ENCODE results near the gene TMEM151B. TPM values are rescaled to one million over a fixed set of nuclear protein-coding genes. Genes with fewer than 3 reads are reported as not detected.
"Not testable (repeated sequence)": the region's sequence is repeated elsewhere in the genome, so short reads cannot be mapped to it uniquely, and the experiment has no call there.

TMEM151B gene
- total RNA-seq, 4 donors from 2014 or later: 0.10 to 0.15 TPM; not detected in 2

GRCh38 chr6:44339301-44339700, 69.1 kb downstream of the TMEM151B start:
- 72% methylated on average over 5 of the region's 5 CpGs for WGBS
- no peak for DNase-seq (ENCODE audit: low spot score in 2 of 2)
- TF ChIP-seq POLR2AphosphoS5 (IDR thresholded peaks at IDR 0.05): no peak
- no peak for TF ChIP-seq POLR2A (IDR thresholded peaks at IDR 0.05)
- TF ChIP-seq EP300 (IDR thresholded peaks at IDR 0.05): no peak
- TF ChIP-seq, protein P1, sequence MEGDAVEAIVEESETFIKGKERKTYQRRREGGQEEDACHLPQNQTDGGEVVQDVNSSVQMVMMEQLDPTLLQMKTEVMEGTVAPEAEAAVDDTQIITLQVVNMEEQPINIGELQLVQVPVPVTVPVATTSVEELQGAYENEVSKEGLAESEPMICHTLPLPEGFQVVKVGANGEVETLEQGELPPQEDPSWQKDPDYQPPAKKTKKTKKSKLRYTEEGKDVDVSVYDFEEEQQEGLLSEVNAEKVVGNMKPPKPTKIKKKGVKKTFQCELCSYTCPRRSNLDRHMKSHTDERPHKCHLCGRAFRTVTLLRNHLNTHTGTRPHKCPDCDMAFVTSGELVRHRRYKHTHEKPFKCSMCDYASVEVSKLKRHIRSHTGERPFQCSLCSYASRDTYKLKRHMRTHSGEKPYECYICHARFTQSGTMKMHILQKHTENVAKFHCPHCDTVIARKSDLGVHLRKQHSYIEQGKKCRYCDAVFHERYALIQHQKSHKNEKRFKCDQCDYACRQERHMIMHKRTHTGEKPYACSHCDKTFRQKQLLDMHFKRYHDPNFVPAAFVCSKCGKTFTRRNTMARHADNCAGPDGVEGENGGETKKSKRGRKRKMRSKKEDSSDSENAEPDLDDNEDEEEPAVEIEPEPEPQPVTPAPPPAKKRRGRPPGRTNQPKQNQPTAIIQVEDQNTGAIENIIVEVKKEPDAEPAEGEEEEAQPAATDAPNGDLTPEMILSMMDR (IDR thresholded peaks at IDR 0.05): no peak
- peaks cover 13% of the 10 kb centered on the region for H3K4me1 ChIP-seq
- no peaks in the 10 kb centered on the region for H3K9me3 ChIP-seq
- no peak overlapping the region for H3K27ac ChIP-seq
- no peaks in the 10 kb centered on the region for H3K36me3 ChIP-seq
- no peak overlapping the region for H3K4me3 ChIP-seq
- H3K27me3 ChIP-seq: peaks cover 17% of the 10 kb centered on the region

DNA sequence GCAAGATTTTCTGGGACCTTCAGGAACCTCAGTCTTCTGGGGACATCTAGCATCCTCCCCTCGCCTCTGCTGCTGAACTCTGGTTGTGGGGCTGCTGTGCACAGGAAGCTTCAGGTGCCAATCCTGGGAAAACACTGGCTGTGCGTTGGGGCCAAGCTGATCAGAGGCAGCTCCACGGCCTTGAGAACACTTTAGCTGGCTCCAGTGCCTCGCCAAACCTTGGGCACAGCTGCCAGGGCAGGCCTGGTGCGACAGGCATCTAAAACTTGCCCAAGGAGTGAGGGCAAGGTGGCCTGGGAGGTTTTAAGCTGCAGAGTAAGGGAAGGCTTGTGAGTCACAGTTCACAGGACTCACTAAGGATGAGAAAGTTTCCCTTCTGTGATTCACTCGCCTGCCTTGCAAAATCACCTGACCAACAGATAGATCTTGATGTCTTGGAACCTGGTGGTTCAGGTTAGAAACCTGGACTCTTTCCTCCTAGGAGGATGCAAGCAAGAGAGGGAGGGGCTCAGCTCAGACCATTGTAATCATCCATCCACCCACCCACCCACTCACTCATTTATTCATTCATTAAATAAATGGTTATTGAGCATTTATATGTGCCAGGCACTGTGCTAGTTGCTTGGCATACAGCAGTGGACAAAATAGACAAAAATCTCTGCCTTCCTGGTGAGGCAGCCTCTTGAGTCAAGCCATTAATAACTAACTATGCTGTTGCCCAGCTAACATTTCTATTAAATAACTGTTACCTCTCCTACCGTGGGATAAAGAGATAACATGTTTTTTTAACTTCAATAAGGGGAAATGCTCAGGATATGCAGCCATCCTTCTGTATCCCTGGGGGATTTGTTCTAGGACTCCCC, 69.7 kb downstream of the TMEM151B start:
- 84% methylated on average over 7 of the region's 7 CpGs for WGBS
- Histone ChIP-seq H3K9me3 (no peaks in the 10 kb centered on the region), H3K4me1 (peaks cover 13% of the 10 kb centered on the region), H3K27me3 (peaks cover 17% of the 10 kb centered on the region), H3K27ac (no peak overlapping the region), H3K36me3 (no peaks in the 10 kb centered on the region), H3K4me3 (no peak overlapping the region)
- TF ChIP-seq POLR2A (IDR thresholded peaks at IDR 0.05) (no peak), POLR2AphosphoS5 (IDR thresholded peaks at IDR 0.05) (no peak), EP300 (IDR thresholded peaks at IDR 0.05) (no peak)
- TF ChIP-seq, protein P1 (IDR thresholded peaks at IDR 0.05): no peak
- DNase-seq (ENCODE audit: low spot score in 2 of 2): no peak

- WGBS: 75% methylated on average over 8 of the region's 8 CpGs
- H3K36me3 ChIP-seq: no peaks in the 10 kb centered on the region
- H3K4me3 ChIP-seq: no peak overlapping the region
- H3K4me1 ChIP-seq: peaks cover 13% of the 10 kb centered on the region
- no peak for DNase-seq (ENCODE audit: low spot score in 2 of 2)
- TF ChIP-seq POLR2AphosphoS5 (IDR thresholded peaks at IDR 0.05) (no peak), POLR2A (IDR thresholded peaks at IDR 0.05) (no peak), EP300 (IDR thresholded peaks at IDR 0.05) (no peak)
- H3K27me3 ChIP-seq: peaks cover 21% of the 10 kb centered on the region
- no peak overlapping the region for H3K27ac ChIP-seq
- H3K9me3 ChIP-seq: no peaks in the 10 kb centered on the region
Measured at GRCh38 chr6:44341095-44341890, 71.0 kb downstream of the TMEM151B start.

DNA sequence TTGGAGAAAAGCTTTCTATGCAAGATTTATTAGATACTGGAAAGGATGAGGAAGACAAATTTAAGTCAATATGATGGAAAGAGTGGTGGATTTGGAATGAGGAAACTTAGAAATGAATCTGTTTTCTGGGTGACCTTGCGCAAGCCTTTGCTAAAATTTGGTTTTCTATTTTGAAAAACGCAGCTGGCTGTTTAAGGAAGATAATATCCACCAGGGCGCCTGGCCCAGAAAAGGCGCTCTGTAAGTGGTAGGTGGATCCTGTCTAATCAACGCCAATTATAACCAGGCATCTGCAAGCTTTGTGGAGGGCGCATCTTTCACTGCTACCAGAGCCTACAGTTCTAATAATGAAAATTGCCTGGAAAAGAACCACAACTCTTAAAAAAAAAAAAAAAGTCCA, 71.8 kb downstream of the TMEM151B start:
- WGBS: 23% methylated on average over 6 of the region's 6 CpGs
- no peak overlapping the region for H3K27ac ChIP-seq

GRCh38 chr6:44342489-44342888, 72.2 kb downstream of the TMEM151B start, which contains the start of gene SPATS1:
Gene SPATS1 (plus strand): TSS chr6:44342650. CDS start chr6:44343096, 446 bp downstream.
- DNase-seq (ENCODE audit: low spot score in 2 of 2): no peak
- peak within 1 kb of the TSS; percentile 34 for H3K4me3 ChIP-seq
- H3K9me3 ChIP-seq: no peaks in the 10 kb centered on the region
- peaks cover 13% of the 10 kb centered on the region for H3K4me1 ChIP-seq
- peaks cover 21% of the 10 kb centered on the region for H3K27me3 ChIP-seq
- no peaks in the 10 kb centered on the region for H3K36me3 ChIP-seq
- 9% methylated on average over 21 of the region's 31 CpGs for WGBS
- H3K27ac ChIP-seq: no peak within 1 kb of the TSS
- TF ChIP-seq, protein P1 (IDR thresholded peaks at IDR 0.05): no peak
- no peak for TF ChIP-seq POLR2A (IDR thresholded peaks at IDR 0.05)
- TF ChIP-seq POLR2AphosphoS5 (IDR thresholded peaks at IDR 0.05): no peak
- TF ChIP-seq EP300 (IDR thresholded peaks at IDR 0.05): no peak

More for the DNA sequence above, 71.8 kb downstream of the TMEM151B start:
- Histone ChIP-seq H3K4me1 (peaks cover 13% of the 10 kb centered on the region), H3K27me3 (peaks cover 21% of the 10 kb centered on the region), H3K9me3 (no peaks in the 10 kb centered on the region), H3K36me3 (no peaks in the 10 kb centered on the region), H3K4me3 (peak overlapping the region; percentile 34)
- TF ChIP-seq, protein P1 (IDR thresholded peaks at IDR 0.05): no peak
- TF ChIP-seq POLR2AphosphoS5 (IDR thresholded peaks at IDR 0.05): no peak
- TF ChIP-seq POLR2A (IDR thresholded peaks at IDR 0.05): no peak
- no peak for TF ChIP-seq EP300 (IDR thresholded peaks at IDR 0.05)
- DNase-seq (ENCODE audit: low spot score in 2 of 2): no peak

DNA sequence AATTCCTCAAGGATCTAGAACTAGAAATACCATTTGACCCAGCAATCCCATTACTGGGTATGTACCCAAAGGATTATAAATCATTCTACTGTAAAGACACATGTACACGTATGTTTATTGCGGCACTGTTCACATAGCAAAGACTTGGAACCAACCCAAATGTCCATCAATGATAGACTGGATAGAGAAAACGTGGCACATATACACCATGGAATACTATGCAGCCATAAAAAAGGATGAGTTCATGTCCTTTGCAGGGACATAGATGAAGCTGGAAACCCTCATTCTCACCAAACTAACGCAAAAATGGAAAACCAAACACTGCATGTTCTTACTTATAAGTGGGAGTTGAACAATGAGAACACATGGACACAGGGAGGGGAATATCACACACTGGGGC, 76.6 kb downstream of the TMEM151B start:
- H3K27me3 ChIP-seq: peaks cover 21% of the 10 kb centered on the region
- H3K27ac ChIP-seq; DNase-seq (ENCODE audit: low spot score in 2 of 2); H3K4me3 ChIP-seq; H3K4me1 ChIP-seq; H3K36me3 ChIP-seq; H3K9me3 ChIP-seq: not testable (repeated sequence)
- WGBS: 82% methylated on average over 4 of the region's 4 CpGs
